IPS-15b (cell line): ENCODE results near the gene SELENOO.

Experiments
- H3K27me3 ChIP-seq: one replicate; pipeline ENCODE4 v1.6.1; 2013; ENCODE audit warnings: low read length; ENCODE audit not compliant: control insufficient read depth, insufficient read depth
- H3K36me3 ChIP-seq: one replicate; pipeline ENCODE4 v1.6.1; 2013; ENCODE audit warnings: low read length; ENCODE audit not compliant: control insufficient read depth, insufficient read depth
- H3K4me1 ChIP-seq: one replicate; pipeline ENCODE4 v1.6.1; 2013; ENCODE audit warnings: mild to moderate bottlenecking, low read length; ENCODE audit not compliant: control insufficient read depth, insufficient read depth
- H3K4me3 ChIP-seq: one replicate; pipeline ENCODE4 v1.5.1; 2013; ENCODE audit warnings: low read depth, low read length
- H3K9ac ChIP-seq: one replicate; pipeline ENCODE4 v1.6.1; 2013; ENCODE audit warnings: low read depth, mild to moderate bottlenecking, low read length
- H3K9me3 ChIP-seq: one replicate; pipeline ENCODE4 v1.6.1; 2013; ENCODE audit warnings: mild to moderate bottlenecking, low read length; ENCODE audit not compliant: control insufficient read depth, insufficient read depth

SELENOO gene

DNA sequence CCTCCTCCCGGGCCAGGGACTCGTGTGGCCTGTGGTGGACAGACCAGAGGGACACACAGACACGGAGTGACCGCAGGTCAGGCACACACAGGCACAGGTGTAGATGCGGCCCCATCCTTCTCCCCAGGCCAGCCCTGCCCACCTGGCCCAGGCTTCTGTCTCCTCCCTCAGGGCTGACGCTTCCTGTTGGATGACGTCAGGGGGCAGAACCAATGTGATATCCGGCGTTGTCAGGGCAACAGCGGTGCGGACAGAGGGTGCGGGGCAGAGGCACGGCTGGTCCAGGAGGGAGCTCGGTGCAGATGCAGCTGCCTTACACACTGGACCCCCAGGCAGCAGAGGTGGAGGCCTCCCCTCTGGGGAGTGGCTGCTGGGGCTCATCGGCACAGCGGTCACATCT is 46.9 kb downstream of the SELENOO start:
- H3K9ac ChIP-seq = no peak overlapping the region
- no peaks in the 10 kb centered on the region for H3K27me3 ChIP-seq
- H3K36me3 ChIP-seq = peaks cover 15% of the 10 kb centered on the region
- no peak overlapping the region for H3K4me3 ChIP-seq
- no peaks in the 10 kb centered on the region for H3K9me3 ChIP-seq
- H3K4me1 ChIP-seq = peaks cover 4% of the 10 kb centered on the region

DNA sequence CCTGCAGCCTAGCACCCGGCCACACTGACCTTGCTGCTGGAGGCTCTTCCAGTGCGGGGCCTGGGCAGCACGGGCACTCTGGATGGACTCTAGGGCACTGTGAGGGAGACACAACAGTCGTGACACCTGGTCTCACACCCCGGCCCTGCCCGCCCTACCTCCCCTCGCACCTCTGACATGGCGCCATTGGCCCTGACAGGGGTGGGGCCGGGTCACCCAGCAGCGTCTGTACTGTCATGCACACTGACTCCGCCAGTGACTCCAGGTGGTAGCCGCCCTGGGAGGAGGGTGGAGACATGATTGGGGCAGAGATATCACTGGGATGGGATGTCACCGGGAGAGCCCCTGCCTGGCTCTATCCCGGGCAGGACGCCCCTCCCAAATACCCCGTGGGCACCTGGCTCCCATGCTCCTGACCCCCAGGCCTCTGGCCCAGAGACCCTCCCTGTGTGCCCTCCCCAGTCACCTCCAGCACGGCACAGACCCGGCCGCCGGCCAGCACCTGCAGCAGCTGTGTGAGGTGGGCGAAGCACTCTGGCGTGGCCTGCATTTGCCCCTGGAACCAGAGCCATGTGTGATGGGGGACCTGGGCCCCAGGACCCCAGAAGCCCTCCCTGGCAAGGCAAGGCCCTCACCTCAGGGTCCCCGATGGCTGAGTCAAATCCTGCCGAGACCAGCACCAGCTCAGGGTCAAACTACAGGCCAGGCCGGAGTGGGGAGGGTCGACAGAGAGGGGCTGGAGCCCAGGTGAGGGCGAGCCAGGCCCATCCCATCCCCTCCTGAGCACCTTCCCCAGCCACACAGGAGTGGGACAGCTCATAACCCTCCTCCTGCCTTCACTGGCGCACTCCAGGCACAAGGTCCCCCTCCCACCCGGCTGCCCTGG is 47.6 kb downstream of the SELENOO start:
- no peak overlapping the region for H3K9ac ChIP-seq
- no peaks in the 10 kb centered on the region for H3K27me3 ChIP-seq
- peaks cover 15% of the 10 kb centered on the region for H3K36me3 ChIP-seq
- peaks cover 4% of the 10 kb centered on the region for H3K4me1 ChIP-seq
- no peaks in the 10 kb centered on the region for H3K9me3 ChIP-seq
- no peak overlapping the region for H3K4me3 ChIP-seq

GRCh38 chr22:50249341-50250248 is 48.8 kb downstream of the SELENOO start:
- Histone ChIP-seq H3K36me3 (peaks cover 17% of the 10 kb centered on the region), H3K27me3 (no peaks in the 10 kb centered on the region), H3K4me1 (no peaks in the 10 kb centered on the region), H3K4me3 (no peak overlapping the region), H3K9me3 (no peaks in the 10 kb centered on the region), H3K9ac (no peak overlapping the region)

GRCh38 chr22:50250249-50250554 is 49.4 kb downstream of the SELENOO start:
- Histone ChIP-seq H3K9me3 (no peaks in the 10 kb centered on the region), H3K36me3 (peaks cover 23% of the 10 kb centered on the region), H3K4me3 (no peak overlapping the region), H3K9ac (no peak overlapping the region), H3K27me3 (no peaks in the 10 kb centered on the region), H3K4me1 (no peaks in the 10 kb centered on the region)

GRCh38 chr22:50250555-50251476 is 50.0 kb downstream of the SELENOO start, which contains the start of gene HDAC10:
Gene HDAC10, minus strand, starts transcription at chr22:50251265. Its CDS starts 233 bp downstream, at chr22:50251032.
- H3K4me3 ChIP-seq = peak within 1 kb of the TSS; percentile 74
- H3K4me1 ChIP-seq = no peaks in the 10 kb centered on the region
- H3K9me3 ChIP-seq = no peaks in the 10 kb centered on the region
- peak within 1 kb of the TSS; percentile 60 for H3K9ac ChIP-seq
- H3K27me3 ChIP-seq = no peaks in the 10 kb centered on the region
- peaks cover 25% of the 10 kb centered on the region for H3K36me3 ChIP-seq

GRCh38 chr22:50251477-50252081 is 50.8 kb downstream of the SELENOO start:
- Histone ChIP-seq H3K27me3 (no peaks in the 10 kb centered on the region), H3K9me3 (no peaks in the 10 kb centered on the region), H3K36me3 (peaks cover 24% of the 10 kb centered on the region), H3K9ac (no peak overlapping the region), H3K4me1 (no peaks in the 10 kb centered on the region), H3K4me3 (peak overlapping the region; percentile 74)

DNA sequence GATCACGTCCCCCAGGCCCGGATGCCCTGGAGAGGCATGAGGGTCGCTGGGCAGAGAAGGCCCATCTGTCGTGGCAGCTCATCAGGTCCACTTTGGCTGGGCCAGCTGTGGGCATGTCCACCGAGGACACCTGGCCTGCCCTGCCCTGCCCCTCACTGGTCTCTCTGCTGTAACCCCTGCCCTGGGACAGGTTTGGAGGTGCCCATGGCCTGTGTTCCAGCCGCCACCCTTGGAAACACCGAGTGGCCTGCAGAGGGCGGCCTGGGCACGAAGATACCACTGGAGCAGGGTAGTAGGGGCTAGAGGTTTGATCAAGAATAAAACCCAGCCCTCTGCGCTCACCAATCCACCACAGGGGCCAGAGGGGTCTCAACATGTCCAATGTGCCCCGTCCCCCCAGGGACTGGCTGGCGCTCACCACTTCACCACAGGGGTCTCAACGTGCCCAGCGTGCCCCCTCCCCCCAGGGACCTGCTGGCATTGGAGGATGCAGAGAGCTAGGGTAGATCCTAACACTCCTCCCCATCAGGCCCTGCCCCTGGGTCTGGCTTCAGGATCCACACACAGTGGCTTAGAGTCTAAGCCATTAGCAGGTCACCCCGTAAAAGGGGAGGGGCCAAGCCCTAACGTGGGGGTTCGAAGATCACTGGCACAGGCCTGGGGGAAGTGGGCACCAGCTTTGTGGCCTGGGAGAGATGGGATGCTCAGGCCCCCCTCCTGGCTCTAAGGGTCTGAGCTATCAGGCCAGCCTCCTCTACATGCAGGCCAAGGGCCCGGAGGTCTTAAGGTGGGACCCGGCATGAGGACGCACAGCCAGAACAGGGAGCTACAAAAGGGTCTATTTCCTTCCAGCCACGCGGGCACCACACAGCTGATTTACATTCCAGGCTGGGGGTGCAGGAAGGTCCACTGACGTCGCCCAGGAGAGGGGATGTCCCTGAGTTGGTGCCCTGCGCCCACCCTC is 51.6 kb downstream of the SELENOO start:
- H3K4me1 ChIP-seq = no peaks in the 10 kb centered on the region
- H3K4me3 ChIP-seq = no peak overlapping the region
- H3K27me3 ChIP-seq = no peaks in the 10 kb centered on the region
- no peak overlapping the region for H3K9ac ChIP-seq
- no peaks in the 10 kb centered on the region for H3K9me3 ChIP-seq
- peaks cover 27% of the 10 kb centered on the region for H3K36me3 ChIP-seq

GRCh38 chr22:50253046-50253915 is 52.5 kb downstream of the SELENOO start:
- H3K9ac ChIP-seq = no peak overlapping the region
- no peaks in the 10 kb centered on the region for H3K9me3 ChIP-seq
- no peaks in the 10 kb centered on the region for H3K4me1 ChIP-seq
- H3K27me3 ChIP-seq = no peaks in the 10 kb centered on the region
- H3K4me3 ChIP-seq = no peak overlapping the region
- H3K36me3 ChIP-seq = peaks cover 24% of the 10 kb centered on the region

- Histone ChIP-seq H3K9me3 (no peaks in the 10 kb centered on the region), H3K36me3 (peaks cover 24% of the 10 kb centered on the region), H3K4me1 (no peaks in the 10 kb centered on the region), H3K4me3 (no peak overlapping the region), H3K27me3 (no peaks in the 10 kb centered on the region), H3K9ac (no peak overlapping the region)
Observed at GRCh38 chr22:50253941-50254340, 53.1 kb downstream of the SELENOO start.
